H9 (cell line): ENCODE measurements around the gene UNC93A. TPM values are rescaled to one million over a fixed set of nuclear protein-coding genes. Genes with fewer than 3 reads are reported as not detected.

Experiments used
- DNase-seq: peaks from one replicate; pipeline ENCODE4 v3.0.0-alpha.2; 2017
- H2AFZ ChIP-seq: one replicate; pipeline ENCODE4 v1.6.1; 2013; ENCODE audit warnings: mild to moderate bottlenecking, low read length, control low read depth, moderate library complexity
- H2AK5ac ChIP-seq: 2 replicates; pipeline ENCODE4 v1.6.1; 2013; ENCODE audit warnings: low read length, control low read depth, mixed read lengths; ENCODE audit not compliant: insufficient read length
- H2BK120ac ChIP-seq: one replicate; pipeline ENCODE4 v1.6.1; 2013; ENCODE audit warnings: low read depth, mild to moderate bottlenecking, low read length, control low read depth, inconsistent platforms; ENCODE audit not compliant: poor library complexity, severe bottlenecking
- H2BK12ac ChIP-seq: 2 replicates; pipeline ENCODE4 v1.6.1; 2013; ENCODE audit warnings: low read length, control low read depth, mixed read lengths, low read depth; ENCODE audit not compliant: insufficient read length
- H2BK15ac ChIP-seq: 2 replicates; pipeline ENCODE4 v1.6.1; 2013; ENCODE audit warnings: low read depth, low read length, control low read depth
- H2BK20ac ChIP-seq: one replicate; pipeline ENCODE4 v1.6.1; 2013; ENCODE audit warnings: low read depth, mild to moderate bottlenecking, low read length, control low read depth, inconsistent platforms; ENCODE audit not compliant: poor library complexity, severe bottlenecking
- H2BK5ac ChIP-seq: 2 replicates; pipeline ENCODE4 v1.6.1; 2013; ENCODE audit warnings: low read length, control low read depth, mixed read lengths; ENCODE audit not compliant: insufficient read length
- H3K14ac ChIP-seq: 2 replicates; pipeline ENCODE4 v1.6.1; 2013; ENCODE audit warnings: low read length, control low read depth; ENCODE audit not compliant: insufficient read depth
- H3K18ac ChIP-seq: 2 replicates; pipeline ENCODE4 v1.6.1; 2013; ENCODE audit warnings: low read depth, mild to moderate bottlenecking, mixed read lengths, low read length, control low read depth; ENCODE audit not compliant: insufficient read length
- H3K23ac ChIP-seq: 2 replicates; pipeline ENCODE4 v1.6.1; 2013; ENCODE audit warnings: low read length, control low read depth, mixed read lengths, low read depth; ENCODE audit not compliant: insufficient read length
- H3K23me2 ChIP-seq: 2 replicates; pipeline ENCODE4 v1.6.1; 2013; ENCODE audit warnings: low read depth, mild to moderate bottlenecking, mixed read lengths, low read length, control low read depth; ENCODE audit not compliant: insufficient read length, poor library complexity, severe bottlenecking
- H3K27ac ChIP-seq: 2 replicates; pipeline ENCODE4 v1.5.1; 2013; ENCODE audit warnings: low read length, control low read depth, mixed read lengths, low read depth; ENCODE audit not compliant: insufficient read length
- H3K27me3 ChIP-seq: 2 replicates; pipeline ENCODE4 v1.6.1; 2013; ENCODE audit warnings: low read length, control low read depth, inconsistent platforms; ENCODE audit not compliant: insufficient read depth
- H3K4ac ChIP-seq: 2 replicates; pipeline ENCODE4 v1.6.1; 2013; ENCODE audit warnings: low read depth, mild to moderate bottlenecking, control low read depth, inconsistent platforms, low read length, moderate library complexity
- H3K4me1 ChIP-seq: 2 replicates; pipeline ENCODE4 v1.6.1; 2013; ENCODE audit warnings: low read length, control low read depth, inconsistent platforms; ENCODE audit not compliant: insufficient read depth
- H3K4me2 ChIP-seq: 2 replicates; pipeline ENCODE4 v1.6.1; 2013; ENCODE audit warnings: low read length, control low read depth, mixed read lengths; ENCODE audit not compliant: insufficient read length, insufficient read depth
- H3K56ac ChIP-seq: 2 replicates; pipeline ENCODE4 v1.6.1; 2013; ENCODE audit warnings: low read depth, mild to moderate bottlenecking, mixed read lengths, low read length, control low read depth; ENCODE audit not compliant: insufficient read length
- H3K79me1 ChIP-seq: 2 replicates; pipeline ENCODE4 v1.6.1; 2013; ENCODE audit warnings: low read depth, mild to moderate bottlenecking, moderate library complexity, low read length, control low read depth, inconsistent platforms; ENCODE audit not compliant: insufficient read depth, poor library complexity, severe bottlenecking
- H3K79me2 ChIP-seq: 2 replicates; pipeline ENCODE4 v1.6.1; 2013; ENCODE audit warnings: low read length, control low read depth, inconsistent platforms; ENCODE audit not compliant: insufficient read depth
- H3K9ac ChIP-seq: 2 replicates; pipeline ENCODE4 v1.6.1; 2013; ENCODE audit warnings: low read length, control low read depth, mixed read lengths; ENCODE audit not compliant: insufficient read length; ENCODE audit errors: extremely low read depth
- H3K9me3 ChIP-seq: one replicate; pipeline ENCODE4 v1.6.1; 2013; ENCODE audit warnings: low read depth, low read length, inconsistent platforms; ENCODE audit not compliant: control insufficient read depth
- H3T11ph ChIP-seq: one replicate; pipeline ENCODE4 v1.6.1; 2013; ENCODE audit warnings: mild to moderate bottlenecking, low read length, control low read depth, inconsistent platforms
- H4K20me1 ChIP-seq: one replicate; pipeline ENCODE4 v1.6.1; 2013; ENCODE audit not compliant: control insufficient read depth, insufficient read length, insufficient read depth
- H4K5ac ChIP-seq: 2 replicates; pipeline ENCODE4 v1.6.1; 2013; ENCODE audit warnings: low read depth, mild to moderate bottlenecking, mixed read lengths, low read length, control low read depth; ENCODE audit not compliant: insufficient read length
- H4K8ac ChIP-seq: replicated peaks from 2 replicates; pipeline ENCODE4 v1.6.1; 2013; ENCODE audit warnings: low read length, control low read depth, mixed read lengths, low read depth; ENCODE audit not compliant: insufficient read length
- H4K91ac ChIP-seq: 2 replicates; pipeline ENCODE4 v1.6.1; 2013; ENCODE audit warnings: low read depth, mild to moderate bottlenecking, moderate library complexity, mixed read lengths, low read length, control low read depth; ENCODE audit not compliant: insufficient read length
- H3K27ac Mint-ChIP-seq, 3 experiments: 2 replicates in 2 of 3; 3 replicates in 1 of 3; pipeline ENCODE4 v1.8.0; 2020 to 2021; ENCODE audit warnings: mixed read lengths in 3 of 3, mild to moderate bottlenecking in 1 of 3, moderate library complexity in 1 of 3
- H3K27me3 Mint-ChIP-seq: 2 replicates; pipeline ENCODE4 v1.8.0; 2021; ENCODE audit warnings: low read depth, mild to moderate bottlenecking, moderate library complexity, mixed read lengths
- H3K36me3 Mint-ChIP-seq, 3 experiments: 2 replicates in 2 of 3; 3 replicates in 1 of 3; pipeline ENCODE4 v1.8.0; 2020 to 2021; ENCODE audit warnings: low read depth in 3 of 3, mixed read lengths in 3 of 3; ENCODE audit not compliant: insufficient read depth in 1 of 3
- H3K4me1 Mint-ChIP-seq, 2 experiments: 2 replicates each; pipeline ENCODE4 v1.8.0; 2020; ENCODE audit warnings: mixed read lengths in 2 of 2
- H3K4me3 Mint-ChIP-seq, 2 experiments: 2 replicates in 1 of 2; 3 replicates in 1 of 2; pipeline ENCODE4 v1.8.0; 2020 to 2021; ENCODE audit warnings: mild to moderate bottlenecking in 2 of 2, mixed read lengths in 2 of 2, moderate library complexity in 1 of 2
- H3K9me3 Mint-ChIP-seq, 2 experiments: 2 replicates in 1 of 2; 3 replicates in 1 of 2; pipeline ENCODE4 v1.8.0; 2020; ENCODE audit warnings: mild to moderate bottlenecking in 2 of 2, mixed read lengths in 2 of 2, moderate library complexity in 1 of 2
- WGBS: extraction: QIAGEN DNeasy Blood & Tissue Kit; methylation state at CpG from one replicate; pipeline ENCODE4 v1.1.7; 2013; ENCODE audit warnings: missing lambda C conversion rate, low lambda C conversion rate, mixed read lengths; ENCODE audit not compliant: insufficient read length; ENCODE audit errors: extremely low coverage; 5-methylcytosine and 5-hydroxymethylcytosine counted together
- total RNA-seq: library from RNA; stranded (reverse); gene quantifications from 2 replicates; pipeline ENCODE4 v1.2.1, GENCODE V29; 2021
- TF ChIP-seq, protein P1 (sequence below): fragments of 200-600 bp; sonication (generic); conservative IDR thresholded peaks from 3 replicates; pipeline ENCODE4 v1.8.0; 2021; ENCODE audit warnings: antibody characterized with exemption, mild to moderate bottlenecking

Gene UNC93A
- total RNA-seq, 1 experiment from 2014 or later = 0.70 TPM

- peaks cover 4% of the 10 kb centered on the region in 2 experiments for H3K9me3 Mint-ChIP-seq
- H3K4me1 Mint-ChIP-seq = peaks cover 47 to 57% of the 10 kb centered on the region in 2 experiments
- H3K27ac Mint-ChIP-seq = peak overlapping the region in 1 of 3 experiments; percentile 53; a peak in 2 of 7 replicates
- Histone ChIP-seq H2AK5ac (no peak overlapping the region), H3K79me1 (no peaks in the 10 kb centered on the region), H3K79me2 (no peaks in the 10 kb centered on the region), H4K20me1 (no peaks in the 10 kb centered on the region), H4K5ac (no peak overlapping the region), H3K27ac (no peak overlapping the region), H3K56ac (no peak overlapping the region), H2BK12ac (no peak overlapping the region), H3K4me2 (no peak overlapping the region), H2AFZ (no peak overlapping the region), H3K23ac (no peak overlapping the region), H3K9ac (no peak overlapping the region), H3K4ac (no peak overlapping the region), H3K9me3 (no peaks in the 10 kb centered on the region), H4K91ac (no peak overlapping the region), H3T11ph (no peak overlapping the region), H3K27me3 (no peaks in the 10 kb centered on the region), H2BK5ac (no peak overlapping the region), H4K8ac (no peak overlapping the region), H3K14ac (no peak overlapping the region; the same call in 1 of the 2 replicates), H2BK120ac (no peak overlapping the region), H3K4me1 (peaks cover 12% of the 10 kb centered on the region; the same call in 1 of the 2 replicates), H3K23me2 (no peaks in the 10 kb centered on the region), H3K18ac (no peak overlapping the region), H2BK15ac (peak overlapping the region; percentile 75; the same call in 1 of the 2 replicates), H2BK20ac (no peak overlapping the region)
- no peak overlapping the region for H3K4me3 Mint-ChIP-seq
- H3K27me3 Mint-ChIP-seq = no peaks in the 10 kb centered on the region; the same call in none of the 2 replicates
- WGBS = no CpG with 5 or more reads among the region's 15 CpGs
- peaks cover 2 to 10% (median 9%) of the 10 kb centered on the region in 3 experiments; a peak in 5 of 7 replicates for H3K36me3 Mint-ChIP-seq
- DNase-seq = no peak
- TF ChIP-seq, protein P1, sequence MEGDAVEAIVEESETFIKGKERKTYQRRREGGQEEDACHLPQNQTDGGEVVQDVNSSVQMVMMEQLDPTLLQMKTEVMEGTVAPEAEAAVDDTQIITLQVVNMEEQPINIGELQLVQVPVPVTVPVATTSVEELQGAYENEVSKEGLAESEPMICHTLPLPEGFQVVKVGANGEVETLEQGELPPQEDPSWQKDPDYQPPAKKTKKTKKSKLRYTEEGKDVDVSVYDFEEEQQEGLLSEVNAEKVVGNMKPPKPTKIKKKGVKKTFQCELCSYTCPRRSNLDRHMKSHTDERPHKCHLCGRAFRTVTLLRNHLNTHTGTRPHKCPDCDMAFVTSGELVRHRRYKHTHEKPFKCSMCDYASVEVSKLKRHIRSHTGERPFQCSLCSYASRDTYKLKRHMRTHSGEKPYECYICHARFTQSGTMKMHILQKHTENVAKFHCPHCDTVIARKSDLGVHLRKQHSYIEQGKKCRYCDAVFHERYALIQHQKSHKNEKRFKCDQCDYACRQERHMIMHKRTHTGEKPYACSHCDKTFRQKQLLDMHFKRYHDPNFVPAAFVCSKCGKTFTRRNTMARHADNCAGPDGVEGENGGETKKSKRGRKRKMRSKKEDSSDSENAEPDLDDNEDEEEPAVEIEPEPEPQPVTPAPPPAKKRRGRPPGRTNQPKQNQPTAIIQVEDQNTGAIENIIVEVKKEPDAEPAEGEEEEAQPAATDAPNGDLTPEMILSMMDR = no peak; the same call in 2 of the 3 replicates
These were observed 5.9 kb upstream of the UNC93A start for GRCh38 chr6:167285077-167285770.
